Measurements from ENCODE around the gene ADAMTS17.

GRCh38 chr15:100278596-100279380, 63.0 kb downstream of the ADAMTS17 start:
- TF ChIP-seq POLR2A (IDR thresholded peaks at IDR 0.05; ENCODE audit: low read length) (no peak), GATA1 (IDR thresholded peaks at IDR 0.05; ENCODE audit: low read depth, low read length) (no peak)
